ENCODE results near the gene ABCB8. TPM values are rescaled to one million over a fixed set of nuclear protein-coding genes. Genes with fewer than 3 reads are reported as not detected.

ABCB8 gene
- 10 to 100 TPM; 48.1 to 54.6 (median 48.5) TPM for total RNA-seq

DNA sequence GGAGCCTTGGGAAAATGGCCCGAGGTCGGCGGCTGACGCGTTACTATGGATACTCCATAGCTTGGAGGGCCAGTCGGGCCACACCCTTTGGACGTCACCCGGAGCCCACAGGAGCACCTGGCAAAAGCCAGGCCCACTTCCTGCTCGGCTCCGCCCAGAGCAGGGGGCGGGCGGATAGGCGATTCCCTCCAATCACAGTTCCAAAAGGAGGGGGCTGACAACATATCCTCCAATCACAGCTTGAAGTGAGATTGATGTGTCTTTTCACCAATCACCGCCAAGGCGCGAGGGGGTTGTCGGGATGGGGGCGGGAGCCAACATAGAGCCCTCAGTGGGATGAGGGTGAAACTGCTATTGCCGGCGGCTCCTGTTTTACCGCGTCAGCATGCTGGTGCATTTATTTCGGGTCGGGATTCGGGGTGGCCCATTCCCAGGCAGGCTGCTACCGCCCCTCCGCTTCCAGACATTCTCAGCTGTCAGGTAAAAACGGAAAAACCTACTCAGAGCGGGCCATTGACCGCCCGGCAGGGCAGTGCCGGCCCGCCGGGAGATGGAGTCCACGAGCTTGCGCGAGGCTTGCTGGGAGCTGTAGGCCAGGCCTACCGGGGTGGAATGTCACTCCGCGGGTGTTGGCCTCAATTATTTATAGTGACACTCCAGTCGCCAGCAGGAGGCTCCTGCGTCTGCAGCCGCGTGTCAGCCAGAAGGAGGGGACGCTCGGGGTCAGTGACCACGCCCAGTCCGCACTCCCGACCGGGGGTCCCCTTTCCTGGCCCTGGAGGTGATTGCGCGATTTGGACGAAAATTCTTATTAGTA is at the start of gene ABCB8:
TSS of gene ABCB8 (plus strand) at position 320 of the 817 bp plus-strand sequence. CDS start at position 386, 66 bp downstream.
- peaks cover 20% of the 10 kb centered on the region for H3K4me1 Mint-ChIP-seq (ENCODE audit: low read depth)
- ATAC-seq (peak; percentile 93 to 96), DNase-seq (peak; percentile 97)

DNA sequence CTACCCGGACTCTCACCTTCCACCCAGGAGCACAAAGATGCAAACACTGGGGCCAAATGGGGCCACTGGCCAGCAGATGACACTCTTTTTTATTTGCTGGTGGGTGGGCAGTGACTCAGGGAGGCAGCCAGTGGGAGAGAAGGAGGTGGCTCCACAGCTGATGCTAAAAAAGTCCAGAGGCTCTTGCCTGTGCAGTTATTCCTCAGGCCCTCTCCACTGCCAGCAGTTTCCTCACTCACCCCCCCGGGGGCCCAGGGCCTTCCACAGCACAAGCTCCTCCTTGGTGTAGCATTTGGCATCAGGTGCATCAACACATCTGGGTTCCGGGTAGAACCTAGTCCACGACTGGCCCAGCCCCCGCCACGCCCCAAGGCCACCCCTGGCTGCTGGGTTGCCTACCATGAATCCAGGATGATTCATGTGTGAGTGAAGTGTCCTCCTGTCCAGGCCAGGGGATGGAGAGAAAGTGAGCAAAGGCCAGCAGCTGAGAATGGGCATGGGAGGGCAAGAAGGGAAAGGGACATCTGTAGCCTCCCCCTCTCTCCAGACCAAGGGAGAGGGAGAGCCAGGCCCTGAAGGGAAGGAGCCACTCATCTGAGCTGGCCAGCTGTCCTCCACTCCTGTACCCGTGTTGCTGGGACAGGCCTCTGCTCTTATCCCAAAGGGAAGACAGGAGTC is 48.4 kb upstream of the ABCB8 start:
- ATAC-seq = no peak
- no peak overlapping the region for H3K4me3 Mint-ChIP-seq
- no peaks in the 10 kb centered on the region for H3K9me3 Mint-ChIP-seq
- peaks cover 47% of the 10 kb centered on the region for H3K27me3 Mint-ChIP-seq (ENCODE audit: low read depth)
- H3K4me1 Mint-ChIP-seq (ENCODE audit: low read depth) = peaks cover 25% of the 10 kb centered on the region
- H3K36me3 Mint-ChIP-seq (ENCODE audit: insufficient read depth) = no peaks in the 10 kb centered on the region
- no peak for DNase-seq

More for the DNA sequence above, at the start of gene ABCB8:
- Mint-ChIP-seq H3K9me3 (no peaks in the 10 kb centered on the region), H3K27me3 (ENCODE audit: low read depth) (no peaks in the 10 kb centered on the region), H3K36me3 (ENCODE audit: insufficient read depth) (peaks cover 5% of the 10 kb centered on the region), H3K4me3 (peak within 1 kb of the TSS; percentile 97)

DNA sequence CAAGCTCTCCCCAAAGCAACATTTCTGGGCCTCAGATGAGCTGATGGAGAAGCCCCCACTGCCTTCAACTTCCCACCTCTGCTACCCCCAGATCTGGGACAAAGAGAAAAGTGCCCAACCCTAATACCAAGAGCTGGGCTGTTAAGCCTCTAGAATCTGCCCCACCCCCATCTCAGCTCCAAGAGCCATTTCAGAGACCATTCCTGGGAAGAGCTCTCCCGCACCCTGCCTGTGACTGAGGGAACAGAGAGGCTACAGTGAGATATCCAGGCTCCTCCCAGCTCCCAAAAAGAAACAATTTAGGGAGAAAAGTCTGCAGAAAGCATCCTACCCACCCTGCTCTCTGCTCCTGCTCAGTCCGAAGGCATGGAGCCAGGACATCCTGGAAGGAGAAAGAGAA is 47.6 kb upstream of the ABCB8 start:
- H3K27me3 Mint-ChIP-seq (ENCODE audit: low read depth) = peaks cover 45% of the 10 kb centered on the region
- no peak for ATAC-seq
- no peaks in the 10 kb centered on the region for H3K36me3 Mint-ChIP-seq (ENCODE audit: insufficient read depth)
- no peak for DNase-seq
- no peaks in the 10 kb centered on the region for H3K9me3 Mint-ChIP-seq
- no peak overlapping the region for H3K4me3 Mint-ChIP-seq
- peaks cover 21% of the 10 kb centered on the region for H3K4me1 Mint-ChIP-seq (ENCODE audit: low read depth)

DNA sequence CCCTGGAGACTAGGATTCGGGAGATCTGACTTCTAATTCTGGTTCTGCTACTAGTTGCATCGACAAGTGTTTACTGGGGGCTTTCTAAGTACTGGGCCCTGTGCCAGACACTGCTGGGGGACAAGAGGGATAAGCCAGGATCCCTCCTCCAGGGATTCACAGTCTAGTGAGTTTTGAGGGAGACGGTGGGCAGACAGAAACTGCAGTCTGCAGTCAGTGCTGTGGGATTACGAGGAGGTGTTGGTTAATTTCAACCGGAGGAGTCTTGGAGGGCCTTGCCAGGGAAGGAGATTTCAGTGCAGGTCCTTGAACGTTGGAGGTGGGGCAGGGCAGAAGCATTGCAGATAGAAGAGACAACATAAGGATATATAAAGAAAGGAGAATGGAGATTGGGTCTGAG is 46.6 kb upstream of the ABCB8 start:
- Mint-ChIP-seq H3K4me3 (no peak overlapping the region), H3K4me1 (ENCODE audit: low read depth) (peaks cover 18% of the 10 kb centered on the region), H3K36me3 (ENCODE audit: insufficient read depth) (no peaks in the 10 kb centered on the region), H3K9me3 (no peaks in the 10 kb centered on the region), H3K27me3 (ENCODE audit: low read depth) (peaks cover 43% of the 10 kb centered on the region)
- no peak for DNase-seq
- no peak for ATAC-seq

DNA sequence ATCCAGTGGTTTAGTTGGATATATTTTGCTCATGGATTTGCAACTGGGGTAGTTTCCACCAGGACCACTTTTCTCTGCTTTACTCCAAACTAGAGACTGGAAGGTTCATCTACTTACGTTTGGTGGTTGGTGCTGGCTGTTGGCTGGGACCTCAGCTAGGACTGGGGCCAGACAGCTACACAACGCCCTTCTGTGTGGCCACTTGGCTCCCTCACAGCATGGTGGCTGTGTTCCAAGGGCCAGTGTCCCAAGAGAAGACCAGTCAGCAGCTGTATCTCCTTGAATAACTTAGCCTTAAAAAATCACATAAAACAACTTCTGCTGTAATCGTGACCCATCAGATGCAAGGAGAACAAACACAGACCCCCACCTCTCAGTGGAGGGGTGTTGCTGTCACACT is 45.9 kb upstream of the ABCB8 start:
- Mint-ChIP-seq H3K36me3 (ENCODE audit: insufficient read depth) (no peaks in the 10 kb centered on the region), H3K27me3 (ENCODE audit: low read depth) (peaks cover 36% of the 10 kb centered on the region), H3K4me3 (no peak overlapping the region), H3K9me3 (no peaks in the 10 kb centered on the region), H3K4me1 (ENCODE audit: low read depth) (peaks cover 12% of the 10 kb centered on the region)
- ATAC-seq (no peak), DNase-seq (no peak)

DNA sequence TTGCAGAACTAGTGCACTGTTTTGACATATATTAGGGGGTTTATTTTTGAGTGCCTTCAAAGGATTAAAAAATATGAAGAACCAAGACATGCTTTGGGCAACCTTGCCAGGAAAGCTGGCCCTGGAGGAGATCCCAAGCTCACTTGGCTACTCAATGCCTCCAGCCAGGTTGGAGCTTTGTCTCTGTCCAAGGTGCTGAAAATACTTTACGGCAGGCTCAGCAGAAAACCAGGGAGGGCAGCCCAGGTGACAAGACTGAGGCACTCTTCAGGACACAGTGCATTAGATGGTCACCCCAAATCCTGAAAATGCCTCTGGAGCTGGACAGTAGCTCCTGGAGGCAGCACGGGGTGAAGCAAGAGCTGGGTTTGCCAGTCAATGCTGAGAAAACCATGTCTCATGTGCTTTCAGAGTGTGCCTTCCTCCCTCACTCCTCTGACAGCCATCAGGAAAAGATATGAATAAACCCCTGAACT is 44.3 kb upstream of the ABCB8 start:
- no peak for ATAC-seq
- DNase-seq = no peak
- Mint-ChIP-seq H3K4me3 (no peak overlapping the region), H3K9me3 (no peaks in the 10 kb centered on the region), H3K4me1 (ENCODE audit: low read depth) (peaks cover 18% of the 10 kb centered on the region), H3K27me3 (ENCODE audit: low read depth) (peaks cover 27% of the 10 kb centered on the region), H3K36me3 (ENCODE audit: insufficient read depth) (no peaks in the 10 kb centered on the region)

DNA sequence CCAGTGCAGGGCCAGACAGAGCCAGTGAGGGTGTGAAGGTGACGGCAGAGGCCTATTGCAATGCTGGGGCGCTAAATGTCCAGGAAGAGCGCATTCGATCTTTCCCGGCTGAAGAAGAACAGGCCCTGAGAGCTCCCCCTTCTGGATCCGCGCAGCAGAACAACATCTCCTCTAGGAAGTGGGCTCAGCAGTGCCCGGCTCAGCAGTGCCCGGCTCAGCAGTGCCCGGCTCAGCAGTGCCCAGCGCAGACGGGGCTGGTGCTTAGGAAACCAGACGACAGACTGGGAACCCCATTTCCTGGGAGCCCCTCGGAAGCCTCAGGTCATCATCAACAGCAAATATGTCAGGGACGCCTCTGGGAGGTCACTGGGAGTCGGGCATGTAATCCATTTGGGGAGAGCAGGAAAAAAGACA is 42.1 kb upstream of the ABCB8 start:
- Mint-ChIP-seq H3K4me1 (ENCODE audit: low read depth) (peaks cover 20% of the 10 kb centered on the region), H3K27me3 (ENCODE audit: low read depth) (peaks cover 13% of the 10 kb centered on the region), H3K9me3 (peaks cover 15% of the 10 kb centered on the region), H3K36me3 (ENCODE audit: insufficient read depth) (peaks cover 4% of the 10 kb centered on the region), H3K4me3 (no peak overlapping the region)
- ATAC-seq = peak; percentile 71 to 72
- DNase-seq = peak; percentile 50

DNA sequence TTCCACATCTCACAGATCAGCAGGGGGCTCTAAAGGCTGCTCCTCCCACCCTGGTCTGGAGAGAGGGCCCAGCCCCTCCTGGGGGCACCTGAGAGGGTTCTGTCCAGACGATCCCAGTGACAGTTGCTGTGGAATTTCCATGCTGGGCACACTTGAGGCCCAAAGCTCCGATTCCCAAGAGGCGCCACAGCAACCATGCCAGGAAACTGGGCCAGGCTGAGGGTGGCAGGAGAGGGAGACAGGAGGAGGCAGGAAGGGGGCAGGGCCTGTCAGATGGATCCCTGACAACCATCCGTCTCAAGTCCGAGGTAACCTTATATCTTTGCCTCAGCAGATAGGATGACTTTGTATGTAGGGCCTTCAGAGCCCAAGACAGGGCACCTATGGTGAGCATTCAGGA is 41.7 kb upstream of the ABCB8 start:
- DNase-seq (no peak), ATAC-seq (no peak)
- Mint-ChIP-seq H3K4me3 (no peak overlapping the region), H3K27me3 (ENCODE audit: low read depth) (peaks cover 11% of the 10 kb centered on the region), H3K36me3 (ENCODE audit: insufficient read depth) (peaks cover 4% of the 10 kb centered on the region), H3K4me1 (ENCODE audit: low read depth) (peaks cover 20% of the 10 kb centered on the region), H3K9me3 (peaks cover 19% of the 10 kb centered on the region)

DNA sequence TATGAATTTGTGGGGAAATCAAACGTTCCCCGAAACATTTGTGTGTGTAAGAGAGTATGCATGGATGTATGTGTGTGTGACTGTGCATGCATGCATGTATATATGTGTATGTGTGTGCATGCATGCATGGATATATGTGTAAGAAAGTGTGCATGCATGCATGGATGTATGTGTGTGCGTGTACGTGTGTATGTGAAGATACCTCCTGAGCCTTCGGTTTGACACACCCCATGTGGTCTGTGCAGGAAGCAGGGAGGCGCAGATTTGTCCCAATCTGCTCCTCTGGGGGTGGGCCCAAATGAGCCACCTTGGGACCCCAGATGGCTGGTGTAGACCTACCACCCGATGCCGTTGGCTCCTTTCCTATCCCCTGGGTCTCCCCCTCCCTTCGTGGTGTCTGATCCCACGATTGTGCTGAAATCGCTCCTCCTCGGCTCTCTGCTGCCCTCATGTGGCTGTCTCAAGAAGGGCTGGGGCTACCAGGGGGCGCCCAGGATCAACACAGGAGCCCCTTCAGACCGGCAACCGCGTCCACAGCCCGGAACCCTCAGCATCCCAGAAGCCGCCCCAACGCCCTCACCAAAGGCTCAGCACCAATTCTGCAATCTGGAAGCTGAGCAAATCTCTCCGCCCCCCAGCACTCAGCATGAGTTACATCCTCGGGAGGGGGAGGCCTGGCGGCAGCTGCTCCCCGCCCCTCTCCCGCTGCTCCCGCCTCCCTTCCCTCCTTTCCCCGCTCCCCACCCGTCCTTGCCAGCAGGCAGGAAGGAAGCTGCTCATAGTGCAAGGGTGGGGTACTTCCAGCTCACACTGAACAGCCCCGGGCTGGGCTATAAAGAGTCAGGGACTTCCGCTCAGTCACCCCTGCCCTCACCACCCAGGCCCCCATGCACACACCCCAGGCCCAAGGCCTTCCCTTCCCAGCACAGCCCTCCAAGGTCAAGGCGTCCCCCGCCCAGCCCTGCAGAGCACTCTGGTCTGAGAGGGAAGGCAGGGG is 39.7 kb upstream of the ABCB8 start:
- DNase-seq (peak; percentile 67), ATAC-seq (peak; percentile 64 to 71)
- Mint-ChIP-seq H3K9me3 (peaks cover 19% of the 10 kb centered on the region), H3K36me3 (ENCODE audit: insufficient read depth) (peaks cover 4% of the 10 kb centered on the region), H3K27me3 (ENCODE audit: low read depth) (peaks cover 5% of the 10 kb centered on the region), H3K4me1 (ENCODE audit: low read depth) (peaks cover 21% of the 10 kb centered on the region), H3K4me3 (peak overlapping the region; percentile 38)

DNA sequence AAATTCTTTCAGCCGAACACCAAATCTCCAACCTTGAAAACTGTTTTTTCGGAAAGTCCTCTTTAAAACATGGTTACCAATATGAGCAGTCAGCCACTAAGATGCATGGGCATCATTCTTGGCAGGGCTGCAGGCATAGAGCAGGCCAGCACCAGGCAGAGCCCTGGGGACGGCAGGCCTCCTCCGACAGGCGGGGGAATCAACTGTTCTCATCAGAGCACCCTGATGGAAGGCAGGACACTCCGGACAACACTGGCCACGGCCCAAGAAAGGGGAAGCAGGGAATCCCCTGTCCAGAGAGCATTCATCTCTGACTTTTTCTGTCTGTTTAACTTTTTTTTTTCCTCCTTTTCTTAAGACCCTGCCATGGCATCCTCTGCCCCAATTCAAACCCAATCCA is 38.8 kb upstream of the ABCB8 start:
- Mint-ChIP-seq H3K4me3 (no peak overlapping the region), H3K4me1 (ENCODE audit: low read depth) (peaks cover 26% of the 10 kb centered on the region), H3K9me3 (peaks cover 19% of the 10 kb centered on the region), H3K36me3 (ENCODE audit: insufficient read depth) (peaks cover 4% of the 10 kb centered on the region), H3K27me3 (ENCODE audit: low read depth) (peaks cover 2% of the 10 kb centered on the region)
- DNase-seq = no peak
- ATAC-seq = no peak

DNA sequence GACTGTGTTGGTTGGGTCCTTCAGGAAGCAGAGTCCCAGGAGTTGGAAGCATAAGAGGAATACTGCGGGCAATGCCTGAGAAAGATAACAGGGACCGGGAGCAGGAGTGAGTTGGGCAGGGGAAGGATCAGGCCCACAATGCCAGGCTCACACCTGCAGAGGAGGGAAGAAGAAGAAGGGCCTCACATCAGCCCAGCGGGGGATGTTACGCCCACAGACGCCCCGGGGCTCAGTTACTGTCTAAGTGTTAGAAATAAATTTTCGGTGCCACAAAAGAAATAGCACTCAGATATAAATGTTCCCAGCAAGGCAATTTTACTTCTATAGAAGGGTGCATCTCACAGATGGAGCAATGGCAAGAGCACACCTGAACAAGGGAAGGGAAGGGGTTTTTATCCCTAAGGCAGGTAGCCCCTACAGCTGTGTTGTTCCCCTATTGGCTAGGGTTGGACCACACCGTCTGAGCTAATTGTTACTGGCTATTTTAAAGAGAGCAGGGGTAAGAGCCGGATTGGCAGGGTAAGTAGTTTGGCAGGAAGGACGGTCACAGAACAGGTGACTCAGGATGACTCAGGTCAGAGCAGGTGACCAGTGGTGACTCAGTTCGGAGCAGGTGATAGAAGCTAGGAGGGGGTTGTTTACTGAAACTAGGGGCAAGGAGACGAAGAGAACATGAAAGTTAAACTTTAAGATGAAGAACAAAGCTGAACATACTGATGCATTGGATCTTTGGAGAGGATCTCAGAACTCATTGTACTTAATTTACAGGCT is 37.6 kb upstream of the ABCB8 start, which contains the start of gene NOS3:
TSS of gene NOS3 (plus strand) at position 602 of the 771 bp plus-strand sequence. CDS start 2,787 bp downstream, outside the sequence.
- peaks cover 19% of the 10 kb centered on the region for H3K9me3 Mint-ChIP-seq
- peaks cover 2% of the 10 kb centered on the region for H3K27me3 Mint-ChIP-seq (ENCODE audit: low read depth)
- no peak for DNase-seq
- no peak for ATAC-seq
- peak within 1 kb of the TSS; percentile 13 for H3K4me3 Mint-ChIP-seq
- peaks cover 4% of the 10 kb centered on the region for H3K36me3 Mint-ChIP-seq (ENCODE audit: insufficient read depth)
- H3K4me1 Mint-ChIP-seq (ENCODE audit: low read depth) = peaks cover 32% of the 10 kb centered on the region

DNA sequence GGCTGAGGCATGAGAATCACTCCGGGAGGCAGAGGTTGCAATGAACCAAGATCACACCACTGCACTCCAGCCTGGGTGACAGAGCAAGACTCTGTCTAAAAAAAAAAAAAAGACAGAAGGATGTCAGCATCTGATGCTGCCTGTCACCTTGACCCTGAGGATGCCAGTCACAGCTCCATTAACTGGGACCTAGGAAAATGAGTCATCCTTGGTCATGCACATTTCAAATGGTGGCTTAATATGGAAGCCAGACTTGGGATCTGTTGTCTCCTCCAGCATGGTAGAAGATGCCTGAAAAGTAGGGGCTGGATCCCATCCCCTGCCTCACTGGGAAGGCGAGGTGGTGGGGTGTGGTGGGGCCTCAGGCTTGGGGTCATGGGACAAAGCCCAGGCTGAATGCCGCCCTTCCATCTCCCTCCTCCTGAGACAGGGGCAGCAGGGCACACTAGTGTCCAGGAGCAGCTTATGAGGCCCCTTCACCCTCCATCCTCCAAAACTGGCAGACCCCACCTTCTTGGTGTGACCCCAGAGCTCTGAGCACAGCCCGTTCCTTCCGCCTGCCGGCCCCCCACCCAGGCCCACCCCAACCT is 36.1 kb upstream of the ABCB8 start:
- no peak for ATAC-seq
- Mint-ChIP-seq H3K4me1 (ENCODE audit: low read depth) (peaks cover 34% of the 10 kb centered on the region), H3K36me3 (ENCODE audit: insufficient read depth) (peaks cover 4% of the 10 kb centered on the region), H3K4me3 (no peak overlapping the region), H3K9me3 (peaks cover 19% of the 10 kb centered on the region), H3K27me3 (ENCODE audit: low read depth) (peaks cover 2% of the 10 kb centered on the region)
- no peak for DNase-seq

DNA sequence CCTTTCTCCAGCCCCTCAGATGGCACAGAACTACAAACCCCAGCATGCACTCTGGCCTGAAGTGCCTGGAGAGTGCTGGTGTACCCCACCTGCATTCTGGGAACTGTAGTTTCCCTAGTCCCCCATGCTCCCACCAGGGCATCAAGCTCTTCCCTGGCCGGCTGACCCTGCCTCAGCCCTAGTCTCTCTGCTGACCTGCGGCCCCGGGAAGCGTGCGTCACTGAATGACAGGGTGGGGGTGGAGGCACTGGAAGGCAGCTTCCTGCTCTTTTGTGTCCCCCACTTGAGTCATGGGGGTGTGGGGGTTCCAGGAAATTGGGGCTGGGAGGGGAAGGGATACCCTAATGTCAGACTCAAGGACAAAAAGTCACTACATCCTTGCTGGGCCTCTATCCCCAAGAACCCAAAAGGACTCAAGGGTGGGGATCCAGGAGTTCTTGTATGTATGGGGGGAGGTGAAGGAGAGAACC is 35.4 kb upstream of the ABCB8 start:
- no peak overlapping the region for H3K4me3 Mint-ChIP-seq
- DNase-seq = no peak
- peaks cover 35% of the 10 kb centered on the region for H3K4me1 Mint-ChIP-seq (ENCODE audit: low read depth)

More for the DNA sequence above, 35.4 kb upstream of the ABCB8 start:
- Mint-ChIP-seq H3K9me3 (peaks cover 19% of the 10 kb centered on the region), H3K27me3 (ENCODE audit: low read depth) (peaks cover 2% of the 10 kb centered on the region), H3K36me3 (ENCODE audit: insufficient read depth) (peaks cover 4% of the 10 kb centered on the region)
- ATAC-seq = peak; percentile 39 to 65

All from activated T-cell treated with anti-CD3 and anti-CD28 coated beads, Interleukin-2, amount 50 U/mL, for 4 hours (primary cell).